GM19324 (cell line): ENCODE data around the gene TPP2.

Experiments
- ATAC-seq: cut with Tn5 transposase; IDR thresholded peaks from one replicate; pipeline ENCODE4 v1.9.1; 2021; ENCODE audit warnings: mild to moderate bottlenecking, moderate library complexity; ENCODE audit not compliant: unreplicated experiment, low FRiP score

Gene TPP2

GRCh38 chr13:102591988-102592781 lies 4.6 kb upstream of the TPP2 start:
- ATAC-seq, result peak; percentile 37

- ATAC-seq, result no peak
These were observed 3.3 kb upstream of the TPP2 start for GRCh38 chr13:102593466-102593865.

- peak; percentile 26 for ATAC-seq
These were observed 509 bp downstream of the TPP2 start for GRCh38 chr13:102597029-102597961.

GRCh38 chr13:102598061-102598460 lies 1.3 kb downstream of the TPP2 start:
- ATAC-seq, result no peak

GRCh38 chr13:102599426-102600012 lies 2.7 kb downstream of the TPP2 start:
- ATAC-seq, result no peak

- ATAC-seq, result no peak
These were observed 9.9 kb downstream of the TPP2 start for GRCh38 chr13:102606537-102607309.

GRCh38 chr13:102608974-102609373 lies 12.2 kb downstream of the TPP2 start:
- ATAC-seq, result no peak

- no peak for ATAC-seq
These were observed 12.9 kb downstream of the TPP2 start for GRCh38 chr13:102609696-102610095.

GRCh38 chr13:102610296-102610895 lies 13.6 kb downstream of the TPP2 start:
- no peak for ATAC-seq

- ATAC-seq, result no peak
These were observed 21.0 kb downstream of the TPP2 start for GRCh38 chr13:102617697-102618350.

GRCh38 chr13:102620516-102620915 lies 23.7 kb downstream of the TPP2 start:
- ATAC-seq, result no peak

GRCh38 chr13:102626928-102627327 lies 30.1 kb downstream of the TPP2 start:
- no peak for ATAC-seq

GRCh38 chr13:102628559-102628958 lies 31.8 kb downstream of the TPP2 start:
- no peak for ATAC-seq

- ATAC-seq, result no peak
These were observed 34.4 kb downstream of the TPP2 start for GRCh38 chr13:102631198-102631597.

- no peak for ATAC-seq
These were observed 42.0 kb downstream of the TPP2 start for GRCh38 chr13:102638741-102639140.

- ATAC-seq, result no peak
These were observed 45.2 kb downstream of the TPP2 start for GRCh38 chr13:102642029-102642428.

- ATAC-seq, result no peak
These were observed 45.7 kb downstream of the TPP2 start for GRCh38 chr13:102642475-102642874.

- ATAC-seq, result no peak
These were observed 46.9 kb downstream of the TPP2 start for GRCh38 chr13:102643656-102644055.

- ATAC-seq, result no peak
These were observed 48.9 kb downstream of the TPP2 start for GRCh38 chr13:102645701-102646100.
